Stimulated activated CD8-positive, alpha-beta memory T cell treated with anti-CD3 and anti-CD28 coated beads, Interleukin-4, amount 100 ng/mL, for 4 hours (primary cell): ENCODE results near the gene RNF151.
"Not testable (repeated sequence)": the region's sequence is repeated elsewhere in the genome, so short reads cannot be mapped to it uniquely, and the experiment has no call there.

Source experiments
- DNase-seq, 2 donors: peaks; one replicate each; pipeline ENCODE4 v3.0.0-alpha.2; 2020; ENCODE audit warnings: low read depth in 2 of 2, low spot score in 1 of 2

The RNF151 gene

DNA sequence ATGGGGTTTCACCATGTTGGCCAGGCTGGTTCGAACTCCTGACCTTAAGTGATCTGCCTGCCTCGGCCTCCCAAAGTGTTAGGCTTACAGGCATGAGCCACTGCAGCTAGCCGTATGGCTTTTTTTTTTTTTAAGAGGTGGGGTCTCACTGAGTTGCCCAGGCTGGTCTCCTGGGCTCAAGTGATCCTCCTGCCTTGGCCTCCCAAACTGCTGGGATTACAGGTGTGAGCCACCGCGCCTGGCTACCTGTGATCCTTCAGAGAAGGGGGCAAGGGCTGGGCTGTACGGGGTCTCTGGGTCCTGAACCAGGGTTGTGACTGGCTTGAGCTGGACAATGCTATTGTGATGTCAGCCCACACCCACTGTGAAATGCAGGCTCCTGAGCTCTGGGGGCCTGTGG, at the start of gene RNF151:
Gene RNF151, plus strand, starts transcription at position 397 of the 400 bp plus-strand sequence. CDS start 26 bp downstream, outside the sequence.
- DNase-seq, result no peak

GRCh38 chr16:1917056-1917664, 49.5 kb upstream of the RNF151 start:
- DNase-seq, result no peak

DNA sequence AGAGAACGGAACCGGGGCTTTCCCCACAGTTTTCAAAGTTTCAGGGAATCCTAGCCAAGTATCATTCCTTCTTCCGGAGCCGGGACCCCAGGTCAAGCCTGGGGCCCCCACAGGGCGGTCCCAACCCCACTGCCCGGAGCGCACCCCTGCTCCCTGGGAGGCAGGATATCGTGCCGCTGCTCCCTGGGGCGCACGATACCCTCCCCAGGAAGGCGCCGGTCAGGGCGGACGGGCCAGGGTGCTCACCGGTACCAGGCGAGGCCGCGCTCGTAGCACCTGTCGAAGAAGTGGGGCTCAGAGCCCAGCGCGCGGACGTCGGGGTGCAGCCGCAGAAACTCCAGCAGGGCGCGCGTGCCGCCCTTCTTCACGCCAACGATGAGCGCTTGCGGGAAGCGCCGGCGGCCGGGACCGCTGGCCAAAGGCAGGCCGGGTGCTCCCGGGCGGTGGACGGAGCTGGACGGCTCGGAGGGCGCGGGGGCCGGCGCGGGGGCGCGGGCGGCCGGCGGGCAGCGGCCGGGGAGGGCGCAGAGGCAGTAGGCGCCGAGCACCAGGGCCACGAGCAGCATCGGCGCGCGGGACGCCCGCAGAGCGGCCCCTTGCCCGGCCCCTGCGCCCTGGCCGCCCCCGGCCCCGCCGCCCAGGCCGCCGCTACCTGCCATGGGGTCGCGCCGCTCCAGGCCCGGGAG, 48.8 kb upstream of the RNF151 start:
- no peak for DNase-seq

- DNase-seq, result no peak
Measured at GRCh38 chr16:1918351-1919326, 48.0 kb upstream of the RNF151 start, which contains the start of gene HS3ST6. HS3ST6 (minus strand) TSS chr16:1918415; CDS start chr16:1918323, 92 bp downstream.

DNA sequence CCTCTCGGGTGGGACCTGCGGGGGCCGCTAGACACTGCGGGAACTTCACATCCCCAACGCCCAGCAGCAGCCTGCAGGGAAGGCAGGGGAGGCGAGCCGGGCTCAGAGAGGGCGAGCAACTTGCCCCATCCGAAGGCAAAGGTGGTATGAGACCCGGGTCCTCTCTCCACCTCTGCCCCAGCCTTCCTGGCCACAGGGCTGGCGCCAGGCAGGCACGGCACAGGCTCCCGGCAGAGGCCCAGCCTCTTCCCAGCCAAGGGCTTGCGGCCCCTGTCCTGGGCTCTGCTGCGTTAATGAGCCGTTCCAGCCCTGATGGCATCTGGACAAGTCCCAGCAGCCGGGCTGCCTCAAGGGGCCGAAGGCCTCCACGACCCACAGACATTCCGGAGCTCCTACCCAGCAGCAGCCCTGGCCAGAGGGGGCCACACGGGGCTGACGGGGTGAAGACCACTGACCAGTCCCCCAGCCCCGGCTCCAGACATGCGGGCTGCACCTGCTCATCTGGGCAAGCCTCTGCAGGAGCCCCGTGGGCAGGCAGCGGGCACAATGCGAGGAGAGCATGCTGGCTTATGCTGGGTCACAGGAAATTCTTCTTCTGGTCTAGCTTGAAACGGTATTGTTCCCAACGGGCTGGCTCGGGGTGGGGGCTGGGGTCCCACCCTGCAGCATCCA, 47.2 kb upstream of the RNF151 start:
- no peak for DNase-seq

GRCh38 chr16:1920122-1920521, 46.5 kb upstream of the RNF151 start:
- not testable (repeated sequence) for DNase-seq

DNA sequence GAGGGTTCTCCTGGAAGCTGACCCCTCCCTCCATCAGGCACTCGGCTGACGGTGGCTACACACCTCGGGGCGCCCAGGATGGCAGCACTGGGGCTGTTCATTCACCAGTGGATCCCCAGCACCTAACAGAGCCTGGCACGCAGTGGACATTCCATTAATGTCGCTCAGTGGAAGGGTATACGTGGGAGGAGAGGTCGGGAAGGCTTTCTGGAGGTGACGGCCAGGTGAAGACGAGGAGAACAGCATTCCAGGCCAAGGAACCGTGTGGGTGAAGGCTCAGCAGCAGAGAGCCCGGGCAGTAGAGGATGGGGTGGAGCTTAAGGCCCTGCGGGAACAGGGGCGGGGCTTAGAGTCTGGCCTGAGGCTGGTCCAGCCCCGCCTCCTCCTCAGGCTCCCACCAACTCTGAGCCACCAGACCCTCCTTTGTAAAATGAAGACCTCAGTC, 45.9 kb upstream of the RNF151 start:
- DNase-seq, result no peak

- no peak for DNase-seq
Measured at GRCh38 chr16:1922357-1922756, 44.3 kb upstream of the RNF151 start.

DNA sequence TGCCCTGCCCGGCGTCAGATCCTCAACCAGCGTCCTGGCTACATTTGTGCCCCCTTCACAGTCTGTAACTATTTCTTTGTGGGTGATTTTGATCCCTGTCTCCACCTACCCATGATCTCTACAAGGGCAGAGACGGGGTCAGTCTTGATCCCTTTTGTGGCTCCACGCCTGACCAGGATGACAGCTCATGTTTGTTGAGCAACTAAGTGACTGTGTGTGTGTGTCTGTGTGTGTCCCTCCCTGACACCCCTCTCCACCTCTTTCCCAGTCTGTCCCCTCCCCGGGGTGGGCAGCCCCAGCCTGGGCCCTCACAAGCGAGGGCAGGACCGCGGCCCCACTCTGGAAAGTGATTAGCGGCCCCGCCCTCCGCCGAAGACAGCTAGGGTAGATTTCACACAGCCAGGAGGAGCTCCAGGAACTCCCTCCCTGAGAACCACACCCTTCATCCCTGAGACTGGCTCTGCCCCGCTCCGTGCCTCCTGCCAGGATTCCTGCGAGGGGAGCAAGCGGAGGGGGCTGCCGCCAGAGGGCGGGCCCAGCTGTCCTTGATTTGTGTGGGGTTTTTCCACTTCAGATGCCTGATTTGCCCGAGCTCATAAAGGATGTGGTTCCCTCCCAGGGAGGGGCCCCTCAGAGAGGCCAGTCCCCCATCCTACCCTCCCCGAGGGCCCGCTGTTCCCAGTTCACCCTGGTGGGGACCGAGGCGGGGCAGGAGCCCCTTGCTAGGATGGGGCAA, 43.2 kb upstream of the RNF151 start:
- no peak for DNase-seq

DNA sequence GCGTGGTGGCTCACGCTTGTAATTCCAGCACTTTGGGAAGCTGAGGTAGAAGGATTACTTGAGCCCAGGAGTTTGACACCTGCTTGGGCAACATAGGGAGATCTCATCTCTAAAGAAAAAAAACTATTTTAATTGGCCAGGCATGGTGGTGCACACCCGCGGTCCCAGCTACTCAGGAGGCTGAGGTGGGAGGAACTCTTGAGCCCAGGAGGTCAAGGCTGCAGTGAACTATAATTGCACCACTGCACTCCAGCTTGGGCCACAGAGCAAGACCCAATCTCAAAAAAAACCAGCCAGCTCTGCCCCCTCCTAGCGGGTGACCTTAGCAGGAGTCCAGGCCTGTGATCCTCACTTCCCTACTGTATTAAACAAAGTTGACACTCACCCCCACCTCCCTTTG, 42.6 kb upstream of the RNF151 start:
- no peak for DNase-seq

DNA sequence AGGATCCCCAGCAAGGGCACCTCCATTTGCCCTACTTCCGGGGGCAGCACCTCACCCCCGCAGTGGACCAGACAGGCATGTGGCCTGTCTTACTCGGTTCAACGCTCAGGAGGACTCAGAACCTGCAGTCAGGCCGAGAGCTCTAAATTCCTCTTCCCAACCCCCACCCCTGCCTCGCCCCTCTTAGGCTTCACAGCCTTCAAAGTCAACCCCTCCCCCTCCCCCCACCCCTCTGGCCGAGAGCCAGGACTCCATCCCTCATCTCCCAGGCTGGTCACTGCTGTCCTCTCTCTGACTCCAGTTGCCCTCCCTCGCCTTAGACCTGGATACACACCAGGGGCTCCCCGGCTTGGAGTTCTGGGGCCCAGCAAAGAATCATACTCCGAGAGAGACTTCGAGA, 40.4 kb upstream of the RNF151 start:
- no peak for DNase-seq

- DNase-seq, result no peak
Measured at GRCh38 chr16:1929105-1929504, 37.6 kb upstream of the RNF151 start.

- DNase-seq, result peak; percentile 78 to 87
Measured at GRCh38 chr16:1929578-1930337, 36.9 kb upstream of the RNF151 start.

DNA sequence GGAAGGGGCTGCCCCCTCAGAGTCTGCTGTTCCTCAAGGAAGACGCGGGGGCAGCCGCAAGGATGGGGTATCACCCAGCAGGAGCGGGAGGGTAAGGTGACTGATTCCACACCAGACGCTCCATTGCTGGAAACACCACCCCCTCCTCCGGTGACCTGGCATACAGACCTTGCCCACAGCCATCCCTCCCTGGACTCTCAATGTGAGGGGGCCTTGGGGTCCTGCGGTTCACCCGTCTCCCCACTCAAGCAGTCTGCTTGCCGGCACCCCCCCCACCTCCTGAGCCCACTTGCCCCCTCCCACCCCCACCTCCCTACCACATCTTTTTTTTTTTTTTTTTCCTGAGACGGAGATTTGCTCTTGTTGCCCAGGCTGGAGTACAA, 36.3 kb upstream of the RNF151 start:
- DNase-seq, result no peak

- DNase-seq, result no peak
Measured at GRCh38 chr16:1932050-1933028, 34.3 kb upstream of the RNF151 start.

DNA sequence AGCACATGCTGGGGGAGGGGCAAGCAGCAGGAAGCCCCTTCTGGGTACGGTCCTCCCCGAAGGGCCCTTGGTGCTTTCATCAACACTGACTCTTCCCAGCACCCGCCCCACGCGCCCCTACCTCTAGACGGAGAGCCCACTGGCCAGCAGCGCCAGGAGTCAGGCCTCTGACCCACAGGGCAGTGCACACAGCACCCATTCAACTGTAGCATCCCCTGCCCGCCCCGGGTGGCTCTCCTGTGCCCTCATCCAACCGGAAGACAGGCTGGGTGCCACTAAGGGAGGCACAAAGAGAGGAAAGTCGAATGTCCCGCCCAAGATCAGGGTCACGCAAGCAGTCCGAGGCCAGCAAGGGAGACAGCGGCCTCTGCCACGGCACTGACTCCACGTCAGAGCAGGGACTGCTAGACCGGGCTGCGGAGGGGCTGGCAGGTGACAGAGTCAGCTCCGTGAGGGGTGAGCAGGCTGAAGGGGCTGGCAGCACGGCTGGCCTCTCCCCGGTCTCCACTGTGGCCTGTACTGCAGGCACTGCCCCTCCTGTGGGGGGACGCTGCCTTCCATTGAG, 33.5 kb upstream of the RNF151 start:
- no peak for DNase-seq

- no peak for DNase-seq
Measured at GRCh38 chr16:1936945-1937479, 29.6 kb upstream of the RNF151 start.

DNA sequence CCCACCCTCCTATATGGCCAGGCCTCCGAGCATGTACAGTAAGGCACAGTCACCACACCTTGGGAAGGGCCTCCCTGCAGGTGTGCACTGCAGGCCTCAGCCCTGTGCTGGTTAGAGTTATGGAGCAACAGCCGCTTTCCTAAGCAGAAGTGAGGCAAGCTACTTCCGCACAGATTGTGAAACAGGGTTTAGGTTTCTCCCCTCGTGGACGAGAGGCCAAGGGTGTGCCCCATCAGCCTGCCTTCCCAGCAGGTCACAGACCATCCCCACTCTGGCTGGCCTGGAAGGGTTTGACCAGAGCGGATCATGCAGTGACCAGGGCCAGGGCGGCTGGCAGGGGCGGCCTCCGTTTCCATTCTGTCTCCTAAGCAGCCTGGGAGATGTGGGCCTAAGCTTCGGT, 28.3 kb upstream of the RNF151 start:
- DNase-seq, result no peak
